Muscle layer of duodenum (tissue), 2 donors: ENCODE results near the gene PSRC1.

Experiments
- H3K27ac ChIP-seq: one replicate; pipeline ENCODE4 v1.7.0; 2013; ENCODE audit warnings: mild to moderate bottlenecking, low read length
- H3K27me3 ChIP-seq: one replicate; pipeline ENCODE4 v1.7.0; 2013; ENCODE audit warnings: low read depth, mild to moderate bottlenecking, control low read depth, low read length
- H3K36me3 ChIP-seq, 2 donors: one replicate each; pipeline ENCODE4 v1.7.0; 2013; ENCODE audit warnings: low read length in 2 of 2, control low read depth in 1 of 2, mild to moderate bottlenecking in 1 of 2; ENCODE audit not compliant: insufficient read depth in 2 of 2, control insufficient read depth in 1 of 2
- H3K4me1 ChIP-seq, 2 donors: one replicate each; pipeline ENCODE4 v1.7.0; 2013; ENCODE audit warnings: low read length in 2 of 2, mild to moderate bottlenecking in 2 of 2, control low read depth in 1 of 2, moderate library complexity in 1 of 2; ENCODE audit not compliant: insufficient read depth in 2 of 2, control insufficient read depth in 1 of 2
- H3K4me3 ChIP-seq, 2 donors: one replicate each; pipeline ENCODE4 v1.7.0; 2013; ENCODE audit warnings: low read length in 2 of 2, low read depth in 1 of 2, mild to moderate bottlenecking in 1 of 2
- H3K9me3 ChIP-seq, 2 donors: one replicate each; pipeline ENCODE4 v1.7.0; 2013; ENCODE audit warnings: low read length in 2 of 2, control low read depth in 1 of 2, mild to moderate bottlenecking in 1 of 2; ENCODE audit not compliant: control insufficient read depth in 1 of 2
- donor health status: healthy.

PSRC1 gene

DNA sequence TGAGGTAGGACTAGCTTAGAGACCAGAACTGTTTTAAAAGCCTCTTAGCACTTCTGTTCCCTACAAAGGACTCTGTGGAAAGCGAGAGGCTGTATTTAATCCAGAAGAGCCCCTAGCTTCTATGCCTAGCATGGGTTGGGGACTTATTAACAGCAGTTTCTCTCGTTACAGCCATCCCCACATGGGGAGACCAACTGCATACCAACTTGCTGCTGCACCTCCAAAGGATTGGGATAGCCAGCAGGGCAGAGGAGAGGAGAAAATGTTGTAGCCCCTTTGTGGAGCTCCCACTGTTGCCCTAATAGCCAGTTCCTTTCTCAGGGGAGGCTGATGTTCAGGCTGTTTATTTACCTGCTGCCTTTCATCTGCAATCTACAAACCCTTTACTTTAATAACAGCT, 44.6 kb downstream of the PSRC1 start:
- peaks cover 45 to 53% of the 10 kb centered on the region in 2 donors for H3K36me3 ChIP-seq

DNA sequence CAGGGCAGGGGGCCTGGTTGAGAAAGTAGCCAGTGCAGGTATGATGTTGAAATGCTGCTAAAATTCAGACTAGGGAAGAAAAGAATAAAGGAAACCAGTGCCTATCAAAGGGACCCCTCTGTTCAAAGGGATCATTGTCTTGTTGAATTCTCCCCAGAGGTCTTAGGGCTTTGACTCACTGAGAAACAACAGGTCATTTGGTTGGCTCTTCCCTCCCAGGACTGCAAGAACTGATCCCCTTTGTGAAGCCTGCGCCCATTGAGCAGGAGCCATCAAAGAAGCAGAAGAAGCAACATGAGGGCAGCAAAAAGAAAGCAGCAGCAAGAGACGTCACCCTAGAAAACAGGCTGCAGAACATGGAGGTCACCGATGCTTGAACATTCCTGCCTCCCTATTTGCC, 45.4 kb downstream of the PSRC1 start:
- H3K4me1 ChIP-seq: peaks cover 7 to 24% of the 10 kb centered on the region in 2 donors
- no peaks in the 10 kb centered on the region for H3K9me3 ChIP-seq
- H3K4me3 ChIP-seq: no peak overlapping the region
- no peak overlapping the region for H3K27ac ChIP-seq
- H3K27me3 ChIP-seq: no peaks in the 10 kb centered on the region
- H3K36me3 ChIP-seq: peaks cover 48 to 60% of the 10 kb centered on the region in 2 donors

More for the DNA sequence above, 44.6 kb downstream of the PSRC1 start:
- Histone ChIP-seq H3K27me3 (no peaks in the 10 kb centered on the region), H3K4me3 (no peak overlapping the region), H3K9me3 (no peaks in the 10 kb centered on the region), H3K4me1 (peaks cover 7 to 25% of the 10 kb centered on the region in 2 donors), H3K27ac (no peak overlapping the region)

DNA sequence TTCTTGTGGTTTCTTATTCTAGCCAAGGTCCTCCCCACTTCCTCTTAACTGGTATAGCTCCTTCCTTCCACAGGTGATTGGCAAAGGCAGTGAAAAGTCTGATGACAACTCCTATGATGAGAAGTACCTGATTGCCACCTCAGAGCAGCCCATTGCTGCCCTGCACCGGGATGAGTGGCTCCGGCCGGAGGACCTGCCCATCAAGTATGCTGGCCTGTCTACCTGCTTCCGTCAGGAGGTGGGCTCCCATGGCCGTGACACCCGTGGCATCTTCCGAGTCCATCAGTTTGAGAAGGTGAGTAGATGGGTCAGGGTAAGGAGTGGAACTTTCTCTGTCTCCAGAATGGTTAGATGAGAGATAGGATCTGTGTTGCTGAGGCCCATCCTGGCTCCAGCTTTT, 47.8 kb downstream of the PSRC1 start:
- Histone ChIP-seq H3K27ac (no peak overlapping the region), H3K9me3 (no peaks in the 10 kb centered on the region), H3K36me3 (peaks cover 66 to 80% of the 10 kb centered on the region in 2 donors), H3K4me1 (peaks cover under 1% of the 10 kb centered on the region in 2 donors), H3K27me3 (no peaks in the 10 kb centered on the region), H3K4me3 (no peak overlapping the region)

DNA sequence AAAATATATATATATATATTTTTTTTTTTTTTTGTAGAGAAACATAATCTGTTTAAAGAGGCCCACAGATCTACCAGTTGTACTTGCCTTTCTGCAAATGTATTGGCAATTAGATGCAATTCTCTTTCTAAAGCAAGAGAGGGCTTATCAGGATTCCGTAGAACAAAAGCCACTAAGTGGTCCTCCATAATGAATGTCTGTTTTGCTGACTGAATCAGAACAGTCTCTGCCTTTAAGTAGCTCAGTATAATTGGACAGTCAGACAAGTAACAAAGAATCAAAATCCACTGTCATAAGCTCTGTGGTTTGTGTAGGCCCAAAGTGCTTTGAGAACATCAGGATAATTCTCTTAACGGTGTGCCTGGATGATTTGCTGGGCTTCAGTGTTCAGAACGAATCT, 51.9 kb downstream of the PSRC1 start:
- Histone ChIP-seq H3K9me3 (no peaks in the 10 kb centered on the region), H3K4me3 (no peak overlapping the region), H3K27me3 (no peaks in the 10 kb centered on the region), H3K4me1 (no peaks in the 10 kb centered on the region), H3K36me3 (peaks cover 59 to 64% of the 10 kb centered on the region in 2 donors), H3K27ac (no peak overlapping the region)
